GM21786 (cell line): Measurements from ENCODE around the gene TANC1.
"Not testable (repeated sequence)": the region's sequence is repeated elsewhere in the genome, so short reads cannot be mapped to it uniquely, and the experiment has no call there.

Source experiments
- ATAC-seq: cut with Tn5 transposase; IDR thresholded peaks from one replicate; pipeline ENCODE4 v1.9.1; 2021; ENCODE audit not compliant: unreplicated experiment

The TANC1 gene

DNA sequence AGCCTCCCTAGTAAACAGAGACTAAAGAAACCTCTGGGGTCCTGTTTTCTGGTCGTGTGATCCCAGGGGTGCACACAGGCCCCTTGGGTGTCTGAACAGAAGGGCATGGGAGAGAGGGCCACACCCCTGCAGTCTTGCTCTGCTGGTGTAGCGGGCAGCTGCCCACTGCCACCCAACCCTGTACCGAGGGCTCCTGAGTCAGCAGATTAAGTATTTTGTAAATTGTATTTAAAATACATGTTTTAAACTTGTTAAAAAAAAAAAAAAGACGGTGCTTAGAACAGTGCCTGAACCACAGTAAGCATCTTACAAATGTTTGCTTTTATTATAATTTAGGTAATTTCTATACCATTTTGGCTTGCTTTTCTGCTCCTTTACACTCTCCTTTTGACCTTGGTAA is 113.7 kb downstream of the TANC1 start:
- no peak for ATAC-seq

DNA sequence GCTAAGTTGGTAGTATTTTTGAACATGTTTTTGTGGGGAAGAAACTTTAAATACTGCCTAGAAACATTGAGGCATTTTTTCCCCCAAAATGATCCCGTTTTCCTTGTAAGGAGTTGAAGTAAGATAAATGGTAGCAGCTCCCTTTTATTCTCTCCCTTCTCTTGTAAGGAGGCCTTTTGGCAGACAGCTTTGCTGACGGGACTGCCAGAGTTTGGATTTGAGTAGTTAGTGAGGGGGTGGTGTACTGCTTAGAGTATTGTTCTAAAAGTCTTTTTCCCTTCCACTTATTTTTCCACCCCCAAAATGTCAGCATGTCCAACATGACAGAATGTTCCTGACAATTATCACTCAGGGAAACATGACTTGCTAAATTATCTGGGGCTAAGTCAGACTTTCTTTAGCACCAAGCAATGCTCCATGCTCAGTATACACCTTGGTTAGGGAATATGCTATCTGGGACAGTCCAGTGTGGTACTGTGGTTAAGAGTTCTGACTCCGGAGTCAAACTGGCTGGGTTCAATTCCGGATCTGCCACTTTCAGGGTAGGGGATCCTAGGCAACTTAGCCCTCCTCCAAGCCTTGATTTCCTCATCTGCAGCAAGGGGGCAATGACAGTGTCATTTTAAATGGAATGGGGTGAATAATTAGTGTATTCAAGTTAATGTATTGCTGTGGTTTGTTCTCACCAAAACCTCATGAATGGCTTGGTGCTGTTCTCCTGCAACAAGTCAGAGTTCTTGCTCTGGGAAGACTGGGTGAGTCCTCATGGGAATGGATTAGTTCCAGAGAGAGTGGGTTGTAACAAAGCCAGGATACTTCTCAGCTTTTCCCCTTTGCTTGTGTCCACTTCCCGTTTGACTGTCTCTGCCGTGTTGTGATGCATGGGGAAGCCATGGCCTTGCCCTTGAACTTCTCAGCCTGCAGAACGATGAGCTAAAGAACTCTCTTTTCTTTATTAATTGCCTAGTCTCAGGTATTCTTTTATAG is 116.2 kb downstream of the TANC1 start:
- no peak for ATAC-seq

DNA sequence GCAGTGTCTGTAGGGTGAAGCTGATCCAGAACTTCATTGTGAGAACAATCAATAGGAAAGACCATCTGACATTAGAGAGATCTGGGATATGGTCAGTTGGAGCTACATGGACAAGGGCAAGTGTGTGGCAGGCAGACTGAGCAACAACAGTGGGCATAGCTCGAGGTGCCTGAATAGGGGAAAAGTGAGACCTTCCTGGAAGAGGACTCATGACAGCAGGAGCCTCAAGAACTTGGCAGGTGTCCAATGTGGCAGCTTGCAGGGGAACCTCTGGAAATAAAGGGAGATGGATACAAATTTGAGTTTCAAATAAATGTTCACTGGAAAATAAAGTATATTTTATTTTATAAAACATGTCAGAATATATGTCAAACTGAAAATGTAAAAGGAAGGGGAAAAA is 117.9 kb downstream of the TANC1 start:
- no peak for ATAC-seq

DNA sequence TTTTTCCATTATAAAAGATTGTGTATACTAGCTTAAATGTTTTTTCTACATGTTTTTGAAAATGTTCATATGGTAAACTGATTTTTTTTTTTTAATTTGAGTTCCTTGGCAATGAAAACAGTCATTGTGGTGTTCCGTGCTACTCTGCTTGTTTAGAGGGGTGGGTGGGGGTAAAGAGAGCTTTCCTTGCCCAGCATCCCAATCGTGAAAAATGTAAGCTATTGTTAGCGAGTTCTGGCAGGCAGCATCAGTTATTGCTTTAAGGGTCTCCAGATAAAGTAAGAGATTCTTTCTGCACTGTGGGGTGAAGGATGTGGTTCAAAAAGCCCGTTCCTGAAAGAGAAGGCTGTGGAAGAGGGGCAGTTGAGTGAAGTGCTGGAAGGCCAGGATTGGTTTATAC is 118.4 kb downstream of the TANC1 start:
- ATAC-seq = no peak

DNA sequence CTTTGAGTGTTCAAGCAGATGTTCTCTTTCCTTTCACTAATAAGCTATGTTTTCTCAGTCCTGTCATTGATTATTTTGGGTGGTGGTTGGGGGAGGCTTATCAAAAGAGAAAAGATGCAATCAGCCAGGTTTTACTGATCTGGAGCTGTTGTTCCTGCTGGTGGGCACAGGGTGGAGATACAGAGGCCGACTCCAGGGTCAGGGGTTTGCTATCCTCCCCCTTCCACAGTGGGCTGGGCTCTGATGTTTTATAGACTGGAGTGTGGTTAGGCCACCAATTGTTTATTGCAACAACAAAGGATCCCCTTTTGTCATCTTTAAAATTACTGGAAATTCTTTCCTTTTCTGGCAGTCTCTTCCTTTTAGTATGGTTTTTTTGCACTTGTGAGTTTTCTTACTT is 120.5 kb downstream of the TANC1 start:
- ATAC-seq = no peak

DNA sequence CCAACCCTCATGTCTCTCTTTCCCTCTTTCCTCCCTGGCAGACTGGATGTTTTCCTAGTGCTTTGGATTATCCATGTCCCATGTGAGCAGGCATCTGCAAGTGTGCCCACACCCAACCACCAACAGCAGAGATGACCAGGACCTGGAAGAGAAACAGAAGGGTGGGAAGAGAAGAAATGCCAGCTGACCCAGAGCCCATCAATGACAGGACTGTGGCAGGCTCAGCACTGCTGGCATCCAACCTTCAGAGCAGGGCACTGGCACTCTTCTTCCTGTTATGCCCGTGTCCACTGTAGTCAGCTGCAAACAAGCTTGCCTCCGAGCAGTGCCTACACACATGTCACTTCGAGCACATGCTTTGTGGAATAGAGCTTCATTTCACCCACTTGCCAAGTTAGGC is 121.1 kb downstream of the TANC1 start:
- no peak for ATAC-seq

DNA sequence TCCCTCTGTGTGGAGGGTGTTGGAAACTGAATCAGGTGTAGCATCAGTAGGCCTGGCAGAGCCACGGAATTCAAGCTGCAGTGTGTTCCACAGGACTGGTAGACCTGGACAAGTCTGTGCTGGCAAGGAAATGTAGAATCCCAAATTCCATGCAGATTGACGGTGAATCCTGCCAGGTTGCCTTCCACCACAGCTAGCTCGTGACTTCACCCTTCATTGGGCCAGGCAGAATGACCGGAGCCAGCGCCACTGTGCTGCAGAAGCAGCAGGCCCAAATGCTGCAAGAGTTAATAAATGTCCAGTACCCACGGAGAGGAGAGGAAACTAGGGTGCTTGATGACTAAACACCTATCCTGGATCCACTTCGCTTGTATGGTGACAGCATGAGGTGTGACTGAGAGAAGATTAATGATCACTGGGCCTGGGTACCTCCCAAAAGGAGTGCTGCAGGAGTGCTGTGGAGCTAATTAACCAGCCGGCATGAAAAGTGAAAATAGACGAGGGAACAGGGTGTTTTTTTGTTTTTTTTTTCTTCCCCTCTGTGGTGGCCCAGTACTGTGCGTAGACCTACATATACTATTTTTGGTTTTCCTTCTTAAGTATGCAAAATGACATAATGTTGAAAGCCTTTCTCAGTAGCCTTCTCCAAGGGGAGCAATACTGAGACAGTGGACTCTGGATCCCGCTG is 122.2 kb downstream of the TANC1 start:
- ATAC-seq = peak; percentile 45

DNA sequence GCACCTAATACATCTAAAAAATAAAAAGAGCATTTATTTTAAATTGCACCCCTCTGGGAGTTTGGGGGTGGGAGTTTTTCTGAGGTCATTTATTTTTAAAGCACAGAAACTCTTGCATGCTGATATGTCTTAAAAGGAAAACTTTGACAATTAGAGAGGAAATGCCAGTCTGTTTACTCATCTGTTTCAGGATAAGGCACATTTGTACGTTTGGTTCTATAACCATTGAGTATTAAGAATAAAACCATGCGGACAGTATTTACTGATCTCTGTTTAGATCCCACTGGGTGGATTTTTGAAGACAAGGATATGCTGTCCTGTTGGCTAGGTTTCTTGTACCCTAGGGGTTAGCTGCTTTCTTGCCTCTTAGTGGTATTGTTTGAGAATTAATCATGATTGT is 122.9 kb downstream of the TANC1 start:
- ATAC-seq = no peak

DNA sequence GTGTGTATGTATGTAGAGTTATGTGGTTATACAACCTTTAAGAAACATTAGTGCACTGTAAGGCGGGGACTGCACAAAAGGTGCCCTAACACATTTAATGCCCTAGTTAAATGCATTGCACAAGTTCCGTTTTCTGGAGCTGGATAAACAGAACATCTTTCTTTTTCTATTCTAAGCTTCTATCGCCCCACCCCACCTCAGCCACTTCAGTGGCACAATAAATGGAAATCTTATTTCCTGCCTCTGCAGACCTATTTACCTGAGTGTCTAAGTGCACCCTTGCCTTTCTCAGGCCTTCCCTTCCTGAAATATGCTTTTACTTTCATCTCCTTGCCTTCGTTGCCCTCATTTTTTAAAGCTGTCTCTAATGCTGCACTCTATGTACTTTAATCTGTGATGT is 123.5 kb downstream of the TANC1 start:
- ATAC-seq = no peak

DNA sequence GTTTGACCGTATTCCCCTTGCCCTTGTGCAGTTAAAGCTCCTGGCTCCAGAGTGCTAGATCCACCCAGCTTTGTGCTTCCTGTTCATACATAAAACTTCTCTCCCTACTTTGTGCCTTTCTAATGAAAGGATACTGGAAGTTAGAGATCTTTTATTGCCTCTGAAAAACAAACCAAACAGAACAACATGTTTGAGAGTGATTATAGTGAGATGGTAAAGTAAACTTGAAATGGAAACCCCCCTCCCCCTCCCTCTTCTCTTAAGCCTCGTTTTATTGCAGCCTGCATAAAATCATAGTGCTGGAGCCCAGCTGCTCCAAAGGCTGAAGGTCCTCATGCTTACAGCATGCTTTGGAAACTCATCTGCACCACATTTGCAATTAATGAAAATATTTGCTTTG is 125.1 kb downstream of the TANC1 start:
- ATAC-seq = no peak

DNA sequence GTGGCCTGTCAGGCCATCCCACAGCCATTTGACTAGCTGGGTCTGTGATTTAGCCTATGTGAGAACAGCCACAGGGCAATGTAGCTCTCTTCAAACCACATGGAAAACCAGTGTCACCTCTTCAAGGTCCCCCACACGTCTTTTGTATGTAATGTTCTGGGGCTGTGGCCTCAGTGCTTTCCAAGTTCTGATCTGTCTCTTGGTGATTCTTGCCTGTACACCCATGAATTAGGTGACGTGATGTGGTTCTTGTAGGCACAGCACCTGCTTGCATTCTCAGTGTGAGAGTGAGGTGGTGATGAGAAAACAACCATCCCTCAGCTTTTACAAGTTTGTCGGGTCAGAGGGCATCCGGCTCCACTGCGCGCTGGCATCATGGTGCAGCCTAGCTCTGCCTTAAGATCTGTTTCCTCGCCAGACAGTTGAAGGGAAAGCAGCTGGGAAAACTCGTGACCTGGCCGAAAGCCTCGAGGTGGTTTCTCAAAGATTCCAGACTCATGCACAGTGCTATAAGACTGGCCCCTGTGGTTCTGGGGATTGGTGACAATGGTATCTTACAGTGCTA is 125.8 kb downstream of the TANC1 start:
- ATAC-seq = no peak

DNA sequence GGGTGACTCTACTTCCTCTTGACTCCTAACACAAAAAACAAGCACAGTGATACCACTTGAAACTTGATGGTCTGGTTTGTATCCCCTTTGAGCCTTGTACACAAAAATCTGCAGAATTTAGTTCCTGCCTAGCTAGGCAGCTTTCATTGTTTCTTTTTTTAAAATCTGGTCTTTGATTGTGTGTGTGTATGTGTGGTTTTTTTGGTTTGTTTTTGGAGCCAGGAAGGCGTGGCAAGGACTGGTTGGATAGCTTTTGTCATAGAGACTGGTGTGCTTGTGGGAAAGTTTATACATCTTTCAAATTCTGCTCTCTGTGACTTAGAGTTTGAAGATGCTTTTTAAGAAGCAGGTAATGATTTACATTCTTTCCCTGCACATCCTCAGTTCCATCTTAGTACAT is 127.4 kb downstream of the TANC1 start:
- no peak for ATAC-seq

DNA sequence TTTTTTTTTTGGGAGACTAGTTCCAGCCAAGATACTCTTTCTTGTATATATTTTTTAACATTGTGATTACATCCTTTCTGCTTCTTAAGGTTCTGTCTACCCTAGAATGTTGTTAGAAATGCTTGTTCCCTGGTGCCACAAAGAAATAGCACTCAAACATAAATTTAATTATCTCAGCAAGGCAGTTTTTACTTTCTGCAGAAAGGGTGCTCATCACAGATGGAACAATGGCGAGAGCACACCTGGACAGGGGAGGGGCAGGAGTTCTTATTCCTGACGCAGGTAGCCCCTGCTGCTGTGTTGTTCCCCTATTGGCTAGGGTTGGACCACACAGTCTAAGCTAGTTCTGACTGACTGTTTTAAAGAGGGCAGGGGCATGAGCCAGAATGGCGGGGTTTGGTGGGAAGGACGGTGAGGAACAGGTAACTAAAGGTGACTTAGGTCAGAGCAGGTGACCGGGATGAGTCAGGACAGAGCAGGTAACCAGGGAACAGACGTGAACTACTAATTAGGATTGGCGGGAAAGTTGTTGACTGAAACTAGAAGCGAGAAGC is 127.9 kb downstream of the TANC1 start:
- ATAC-seq = not testable (repeated sequence)

DNA sequence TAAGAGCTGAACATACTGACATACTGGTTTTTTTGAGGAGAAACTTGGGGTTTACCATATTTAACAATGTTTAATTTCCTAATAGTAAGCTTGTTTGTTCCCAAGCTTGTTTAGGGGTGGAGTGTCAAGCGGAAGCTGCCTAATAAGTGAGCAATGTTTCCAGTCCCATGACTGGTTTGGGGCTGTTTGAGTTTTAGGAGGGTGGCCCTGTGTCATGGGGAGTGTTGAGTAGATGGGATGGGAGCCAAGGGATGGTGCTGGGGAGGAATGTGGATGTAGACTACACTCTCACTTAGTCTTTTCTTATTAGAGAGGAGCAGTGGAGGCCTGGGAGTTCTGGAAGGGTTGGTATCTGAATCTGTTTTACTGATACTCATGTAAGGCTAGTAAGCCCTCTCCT is 128.5 kb downstream of the TANC1 start:
- ATAC-seq = no peak

DNA sequence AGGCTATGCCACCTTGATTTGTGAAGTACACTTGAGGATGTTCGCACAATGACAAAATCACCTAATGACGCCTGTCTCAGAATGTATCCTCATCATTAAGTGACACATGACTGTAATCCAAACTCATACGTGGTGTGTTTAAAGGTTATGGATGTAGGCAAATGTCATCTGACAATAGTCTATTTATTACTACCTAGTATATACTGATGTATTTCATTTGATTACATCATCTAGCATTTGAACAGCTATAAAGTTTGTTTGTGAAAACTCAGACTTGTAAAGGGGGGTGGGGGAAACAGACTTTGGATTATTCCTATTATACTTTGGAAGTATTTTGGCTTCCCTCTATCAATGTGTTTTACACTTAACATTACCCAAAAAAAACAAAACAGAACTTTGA is 129.9 kb downstream of the TANC1 start:
- ATAC-seq = no peak

DNA sequence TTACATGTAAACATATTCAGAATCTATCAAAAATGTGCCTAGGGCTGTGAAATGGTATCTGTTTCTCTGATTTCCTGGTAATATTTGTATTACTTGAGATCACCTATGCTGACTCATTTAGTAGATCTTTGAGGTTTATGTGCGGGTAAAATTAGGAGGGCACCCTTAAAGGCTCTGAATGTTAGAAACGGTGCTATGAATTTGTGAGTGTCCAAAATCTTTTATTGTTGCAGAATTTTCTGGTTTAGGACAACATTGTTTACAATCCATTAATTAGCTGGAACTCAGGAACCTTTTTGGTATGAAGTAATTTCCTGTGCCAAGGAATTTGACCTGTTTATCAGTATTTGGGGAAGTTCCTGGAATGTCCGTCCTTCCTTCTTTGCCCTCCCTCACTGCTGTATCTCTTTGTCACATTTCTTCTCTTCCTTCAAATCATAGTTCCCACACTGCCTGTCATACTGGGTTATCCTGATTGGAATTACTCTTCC is 130.5 kb downstream of the TANC1 start:
- peak; percentile 47 for ATAC-seq

DNA sequence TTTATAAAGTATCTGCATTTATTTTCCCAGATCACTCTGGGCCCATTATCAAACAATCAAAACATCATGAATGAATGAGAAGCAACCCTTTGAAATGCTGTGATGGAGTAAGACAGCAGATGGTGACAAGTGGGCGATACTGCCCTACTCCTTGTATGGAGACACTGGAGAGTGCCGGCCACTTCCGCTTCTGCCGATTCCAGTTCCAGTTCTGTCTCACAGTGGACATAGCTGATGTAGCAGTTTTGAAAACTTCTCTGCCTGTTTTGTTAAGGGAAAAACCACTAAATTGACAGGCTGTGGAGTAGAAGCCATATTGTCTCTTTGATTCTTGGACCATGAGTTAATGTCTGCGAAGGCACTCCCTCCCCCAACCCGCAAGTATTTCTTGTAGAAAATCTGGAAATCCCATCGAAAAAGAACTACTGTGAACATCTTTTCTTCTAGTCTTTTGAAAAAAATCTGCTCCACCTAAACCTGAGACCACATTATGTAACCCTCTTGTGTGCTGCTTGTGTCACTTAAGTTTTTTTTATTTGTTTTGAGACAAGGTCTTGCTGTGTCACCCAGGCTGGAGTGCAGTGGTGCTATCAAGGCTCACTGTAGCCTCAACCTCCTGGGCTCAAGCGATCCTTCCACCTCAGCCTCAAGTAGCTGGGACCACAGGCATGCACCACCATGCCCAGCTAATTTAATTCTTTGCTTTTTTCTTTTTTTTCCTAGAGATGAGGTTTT is 133.5 kb downstream of the TANC1 start:
- ATAC-seq = no peak

DNA sequence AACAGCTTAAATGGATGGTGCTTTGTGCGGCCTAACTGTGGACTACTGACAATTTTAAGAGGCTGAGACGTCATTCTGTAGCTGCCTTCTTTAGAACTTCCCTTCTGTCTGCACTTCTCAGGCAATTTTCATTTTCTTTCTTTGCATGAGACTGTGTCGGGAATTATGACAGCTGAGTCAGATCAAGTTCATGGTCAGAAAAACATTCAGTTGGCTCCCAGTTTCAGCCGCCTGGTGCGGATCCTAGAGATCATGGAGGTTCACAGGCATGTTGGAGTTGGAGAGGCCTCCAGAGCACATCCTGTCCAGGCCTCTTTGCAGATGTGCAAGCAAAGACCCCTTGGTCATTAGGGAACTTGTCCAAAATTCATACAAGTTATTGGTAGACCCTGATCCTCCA is 135.0 kb downstream of the TANC1 start:
- ATAC-seq = no peak

DNA sequence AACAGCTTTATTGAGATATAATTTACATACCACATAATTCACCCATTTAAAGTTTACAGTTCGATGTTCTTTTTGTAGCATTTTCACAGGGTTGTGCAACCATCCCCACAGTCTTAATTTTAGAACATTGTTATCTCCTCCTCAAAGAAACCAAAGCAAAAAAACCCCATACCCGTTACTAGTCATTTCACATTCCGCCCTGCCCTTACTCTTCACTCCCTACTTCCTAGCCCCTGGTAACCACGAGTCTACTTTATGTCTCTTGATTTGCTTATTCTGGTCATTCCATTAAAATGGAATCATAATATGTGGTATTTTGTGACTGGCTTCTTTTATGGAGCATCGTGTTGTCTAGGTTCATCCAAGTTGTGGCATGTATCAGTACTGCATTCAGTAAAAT is 137.7 kb downstream of the TANC1 start:
- no peak for ATAC-seq

DNA sequence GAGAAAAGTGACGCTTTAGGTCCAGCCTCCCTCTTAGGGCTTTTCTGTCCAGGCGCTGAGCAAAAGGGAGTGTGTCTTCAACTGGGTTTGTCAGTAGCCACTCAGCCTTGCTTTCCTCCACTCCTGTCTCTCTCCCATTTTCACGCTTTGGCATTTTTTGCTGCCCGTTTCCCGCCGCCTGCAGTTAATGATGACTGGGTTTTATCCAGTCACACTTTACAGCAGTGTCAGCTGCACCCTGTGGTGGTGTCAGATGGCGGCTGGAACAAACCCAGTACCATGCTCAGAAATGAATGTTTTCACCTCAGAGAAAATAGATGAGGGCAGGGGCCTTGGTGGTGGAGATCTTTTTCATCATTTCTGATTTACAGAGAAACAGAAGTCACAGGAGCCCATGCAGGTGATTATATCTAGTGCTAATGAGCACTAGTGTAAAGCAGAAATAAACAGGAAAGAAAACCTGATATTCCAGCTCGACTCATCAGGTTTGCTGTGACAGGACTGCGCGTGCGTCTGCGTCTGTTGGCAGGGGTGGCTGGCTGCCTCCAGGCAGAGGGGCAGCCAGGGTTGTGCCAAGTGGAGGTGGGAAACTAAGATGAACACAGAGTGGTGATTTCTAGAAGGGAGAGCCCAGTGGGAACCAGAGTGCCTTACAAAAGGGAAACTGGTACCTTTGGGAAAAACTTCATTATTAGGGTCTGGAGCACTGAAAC is 139.9 kb downstream of the TANC1 start:
- ATAC-seq = no peak
